Panc1 (cell line): ENCODE measurements around the gene LUZP2. TPM values are rescaled to one million over a fixed set of nuclear protein-coding genes. Genes with fewer than 3 reads are reported as not detected.

Experiments used
- ATAC-seq: fragments of 200-7000 bp; cut with Tn5 transposase; 2 replicates; pipeline ENCODE4 v1.9.1; 2020; ENCODE audit warnings: mild to moderate bottlenecking, moderate library complexity
- BruUV-seq: library from RNA; stranded (reverse); fragments of 400-500 nt; replicated peaks from 2 replicates; lab custom pipeline; 2021; lab: Mats Ljungman, UMichigan
- CTCF ChIA-PET: fragments of 300-600 bp; sonication (Branson Sonifier 250); formaldehyde crosslinking; loops from one replicate; lab custom pipeline; 2022; ENCODE audit warnings: antibody characterized with exemption; lab: Charles Lee
- POLR2A ChIA-PET: fragments of 300-600 bp; sonication (Branson Sonifier 250); formaldehyde crosslinking; loops from one replicate; lab custom pipeline; 2022; ENCODE audit warnings: antibody characterized with exemption; lab: Charles Lee
- DNase-seq: peaks from one replicate; pipeline ENCODE4 v3.0.0-alpha.2; 2010; ENCODE audit warnings: low read depth, low spot score
- H3K27ac ChIP-seq: 2 replicates; pipeline ENCODE4 v1.5.1; 2011; ENCODE audit warnings: mild to moderate bottlenecking, low read length, inconsistent platforms
- H3K27me3 ChIP-seq: fragments of 200-500 bp; sonication (Bioruptor generic); 2 replicates; pipeline ENCODE4 v1.6.0; 2014; ENCODE audit warnings: low read length, inconsistent platforms; ENCODE audit not compliant: control insufficient read depth, insufficient read depth
- H3K36me3 ChIP-seq: fragments of 200-500 bp; sonication (Bioruptor generic); 2 replicates; pipeline ENCODE4 v1.5.1; 2014; ENCODE audit warnings: inconsistent platforms, mild to moderate bottlenecking, low read length, moderate library complexity; ENCODE audit not compliant: control insufficient read depth, insufficient read depth
- H3K4me1 ChIP-seq: 2 replicates; pipeline ENCODE4 v1.5.1; 2011; ENCODE audit warnings: inconsistent platforms, mild to moderate bottlenecking, low read length, moderate library complexity; ENCODE audit not compliant: control insufficient read depth, insufficient read depth
- H3K4me3 ChIP-seq, 2 experiments: 2 replicates each; pipeline ENCODE4 v1.5.1; 2011 to 2012; ENCODE audit warnings: low read depth in 2 of 2, low read length in 2 of 2, mild to moderate bottlenecking in 2 of 2, inconsistent platforms in 1 of 2, moderate library complexity in 1 of 2
- H3K9me3 ChIP-seq: fragments of 200-500 bp; sonication (Bioruptor generic); 2 replicates; pipeline ENCODE4 v1.5.1; 2014; ENCODE audit warnings: low read depth, mild to moderate bottlenecking, inconsistent platforms, low read length, moderate library complexity; ENCODE audit not compliant: control insufficient read depth, insufficient read depth
- CTCF ChIP-seq: fragments of 450-650 bp; IDR thresholded peaks from 2 replicates; pipeline ENCODE4 v1.5.1; 2017; ENCODE audit warnings: mild to moderate bottlenecking
- POLR2AphosphoS5 ChIP-seq: IDR thresholded peaks from 2 replicates; pipeline ENCODE4 v1.6.1; 2012; ENCODE audit warnings: mild to moderate bottlenecking, low read depth, low read length, moderate library complexity
- SIN3A ChIP-seq: IDR thresholded peaks from 2 replicates; pipeline ENCODE4 v1.6.1; 2012; ENCODE audit warnings: low read depth, mild to moderate bottlenecking, low read length, moderate library complexity, borderline replicate concordance; ENCODE audit not compliant: insufficient read depth
- TCF7L2 ChIP-seq: IDR thresholded peaks from 2 replicates; pipeline ENCODE4 v1.6.1; 2011; ENCODE audit warnings: mild to moderate bottlenecking, low read depth, low read length, inconsistent platforms
- in situ Hi-C: cut with HindIII; loops from 2 replicates; pipeline ENCODE4 v1.10.0; 2016; ENCODE audit warnings: low sequenced_read_pairs, low pct_unique_long_range_greater_than_20kb
- intact Hi-C: fragments of 100-400 bp; cut with micrococcal nuclease; formaldehyde crosslinking; loops from one replicate; pipeline ENCODE4 v1.10.0; 2022; ENCODE audit not compliant: unreplicated experiment
- total RNA-seq: library from RNA; stranded (reverse); gene quantifications from one replicate; pipeline ENCODE4 v1.2.1, GENCODE V29; 2021; ENCODE audit not compliant: unreplicated experiment
- TF ChIP-seq, protein P1 (sequence below), 2 experiments: IDR thresholded peaks; 2 replicates each; pipeline ENCODE4 v1.6.1; 2011 to 2012; ENCODE audit warnings: low read depth in 2 of 2, control low read depth in 1 of 2, low read length in 1 of 2, mild to moderate bottlenecking in 1 of 2, moderate library complexity in 1 of 2; ENCODE audit not compliant: insufficient read depth in 1 of 2

The LUZP2 gene
- total RNA-seq, 1 experiment from 2014 or later: 0.18 TPM

DNA sequence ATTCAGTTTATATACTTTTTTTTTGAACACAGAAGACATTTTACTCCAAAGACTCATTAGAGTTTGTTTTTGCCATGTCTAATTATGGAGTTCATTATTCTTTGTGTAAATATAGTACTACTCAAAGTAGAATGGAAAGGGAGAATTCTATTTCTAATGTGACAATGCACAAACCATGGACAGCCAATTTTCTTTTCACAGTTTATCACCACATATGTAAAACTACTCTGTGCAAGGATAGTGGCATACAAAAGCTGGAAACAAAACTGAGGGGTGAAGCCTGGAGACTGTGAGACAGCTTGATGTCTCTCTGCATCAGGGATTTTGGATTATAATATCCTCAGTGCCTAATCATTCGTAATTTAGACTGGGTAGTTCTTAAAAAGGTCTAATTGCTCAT, 75.5 kb downstream of the LUZP2 start:
- no peak for DNase-seq
- in situ Hi-C loops (no loop called here), intact Hi-C loops (no loop called here)
- no peaks in the 10 kb centered on the region for H3K27me3 ChIP-seq
- H3K36me3 ChIP-seq: no peaks in the 10 kb centered on the region
- H3K4me3 ChIP-seq: no peak overlapping the region
- H3K4me1 ChIP-seq: no peaks in the 10 kb centered on the region
- H3K27ac ChIP-seq: no peak overlapping the region
- no peak for TF ChIP-seq POLR2AphosphoS5
- no peak for TF ChIP-seq CTCF
- TF ChIP-seq, protein P1, sequence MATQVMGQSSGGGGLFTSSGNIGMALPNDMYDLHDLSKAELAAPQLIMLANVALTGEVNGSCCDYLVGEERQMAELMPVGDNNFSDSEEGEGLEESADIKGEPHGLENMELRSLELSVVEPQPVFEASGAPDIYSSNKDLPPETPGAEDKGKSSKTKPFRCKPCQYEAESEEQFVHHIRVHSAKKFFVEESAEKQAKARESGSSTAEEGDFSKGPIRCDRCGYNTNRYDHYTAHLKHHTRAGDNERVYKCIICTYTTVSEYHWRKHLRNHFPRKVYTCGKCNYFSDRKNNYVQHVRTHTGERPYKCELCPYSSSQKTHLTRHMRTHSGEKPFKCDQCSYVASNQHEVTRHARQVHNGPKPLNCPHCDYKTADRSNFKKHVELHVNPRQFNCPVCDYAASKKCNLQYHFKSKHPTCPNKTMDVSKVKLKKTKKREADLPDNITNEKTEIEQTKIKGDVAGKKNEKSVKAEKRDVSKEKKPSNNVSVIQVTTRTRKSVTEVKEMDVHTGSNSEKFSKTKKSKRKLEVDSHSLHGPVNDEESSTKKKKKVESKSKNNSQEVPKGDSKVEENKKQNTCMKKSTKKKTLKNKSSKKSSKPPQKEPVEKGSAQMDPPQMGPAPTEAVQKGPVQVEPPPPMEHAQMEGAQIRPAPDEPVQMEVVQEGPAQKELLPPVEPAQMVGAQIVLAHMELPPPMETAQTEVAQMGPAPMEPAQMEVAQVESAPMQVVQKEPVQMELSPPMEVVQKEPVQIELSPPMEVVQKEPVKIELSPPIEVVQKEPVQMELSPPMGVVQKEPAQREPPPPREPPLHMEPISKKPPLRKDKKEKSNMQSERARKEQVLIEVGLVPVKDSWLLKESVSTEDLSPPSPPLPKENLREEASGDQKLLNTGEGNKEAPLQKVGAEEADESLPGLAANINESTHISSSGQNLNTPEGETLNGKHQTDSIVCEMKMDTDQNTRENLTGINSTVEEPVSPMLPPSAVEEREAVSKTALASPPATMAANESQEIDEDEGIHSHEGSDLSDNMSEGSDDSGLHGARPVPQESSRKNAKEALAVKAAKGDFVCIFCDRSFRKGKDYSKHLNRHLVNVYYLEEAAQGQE (IDR thresholded peaks at IDR 0.05; ENCODE audit: insufficient read depth in 1 of 2, low read depth in 2 of 2, low read length in 1 of 2): no peak
- no peak for TF ChIP-seq SIN3A
- TF ChIP-seq TCF7L2: no peak
- H3K9me3 ChIP-seq: no peaks in the 10 kb centered on the region
- ATAC-seq: no peak
- CTCF ChIA-PET: no interaction called here
- no TSS peak for BruUV-seq
- POLR2A ChIA-PET: no interaction called here

GRCh38 chr11:24574461-24574860, 77.6 kb downstream of the LUZP2 start:
- CTCF ChIA-PET: no interaction called here
- no TSS peak for BruUV-seq
- POLR2A ChIA-PET: no interaction called here
- ATAC-seq (no peak), DNase-seq (no peak)
- H3K36me3 ChIP-seq: no peaks in the 10 kb centered on the region
- H3K9me3 ChIP-seq: no peaks in the 10 kb centered on the region
- intact Hi-C loops: no loop called here
- no peak overlapping the region for H3K4me3 ChIP-seq
- H3K27ac ChIP-seq: no peak overlapping the region
- H3K4me1 ChIP-seq: no peaks in the 10 kb centered on the region
- in situ Hi-C loops: no loop called here
- TF ChIP-seq, protein P1 (IDR thresholded peaks at IDR 0.05; ENCODE audit: insufficient read depth in 1 of 2, low read depth in 2 of 2, low read length in 1 of 2): no peak
- TF ChIP-seq TCF7L2 (no peak), POLR2AphosphoS5 (no peak), SIN3A (no peak), CTCF (no peak)
- no peaks in the 10 kb centered on the region for H3K27me3 ChIP-seq
